ENCODE measurements around the gene BTBD7.

Gene BTBD7

GRCh38 chr14:93302688-93303581 is 29.9 kb downstream of the BTBD7 start:
- no peak for FAIRE-seq

- no peak for FAIRE-seq
Measured at GRCh38 chr14:93301821-93302447, 30.9 kb downstream of the BTBD7 start.

GRCh38 chr14:93299866-93300265 is 33.0 kb downstream of the BTBD7 start:
- FAIRE-seq, result no peak

- no peak for FAIRE-seq
Measured at GRCh38 chr14:93299416-93299815, 33.4 kb downstream of the BTBD7 start.

- no peak for FAIRE-seq
Measured at GRCh38 chr14:93295541-93296220, 37.2 kb downstream of the BTBD7 start.

- FAIRE-seq, result no peak
Measured at GRCh38 chr14:93286212-93286890, 46.5 kb downstream of the BTBD7 start.

- FAIRE-seq, result no peak
Measured at GRCh38 chr14:93285044-93285443, 47.8 kb downstream of the BTBD7 start.

GRCh38 chr14:93281937-93282336 is 50.9 kb downstream of the BTBD7 start:
- FAIRE-seq, result no peak

GRCh38 chr14:93280743-93281142 is 52.1 kb downstream of the BTBD7 start:
- no peak for FAIRE-seq

GRCh38 chr14:93276031-93276716 is 56.7 kb downstream of the BTBD7 start:
- no peak for FAIRE-seq

- FAIRE-seq, result no peak
Measured at GRCh38 chr14:93274055-93274806, 58.6 kb downstream of the BTBD7 start.

GRCh38 chr14:93271111-93271510 is 61.7 kb downstream of the BTBD7 start:
- no peak for FAIRE-seq

GRCh38 chr14:93269341-93270068 is 63.3 kb downstream of the BTBD7 start:
- no peak for FAIRE-seq

- no peak for FAIRE-seq
Measured at GRCh38 chr14:93268406-93268805, 64.4 kb downstream of the BTBD7 start.

- no peak for FAIRE-seq
Measured at GRCh38 chr14:93267149-93267711, 65.6 kb downstream of the BTBD7 start.

GRCh38 chr14:93266127-93266526 is 66.7 kb downstream of the BTBD7 start:
- FAIRE-seq, result no peak

GRCh38 chr14:93263416-93263815 is 69.4 kb downstream of the BTBD7 start:
- FAIRE-seq, result no peak

GRCh38 chr14:93262446-93262845 is 70.4 kb downstream of the BTBD7 start:
- FAIRE-seq, result no peak

GRCh38 chr14:93249128-93249831 is 83.6 kb downstream of the BTBD7 start:
- no peak for FAIRE-seq

- FAIRE-seq, result no peak
Measured at GRCh38 chr14:93246534-93246933, 86.3 kb downstream of the BTBD7 start.

Measured in colon (tissue), 2 donors.